Panc1 (cell line): ENCODE data around the gene MET. TPM values are rescaled to one million over a fixed set of nuclear protein-coding genes. Genes with fewer than 3 reads are reported as not detected.
"Not testable (repeated sequence)": the region's sequence is repeated elsewhere in the genome, so short reads cannot be mapped to it uniquely, and the experiment has no call there.

Experiments
- ATAC-seq: fragments of 200-7000 bp; cut with Tn5 transposase; 2 replicates; pipeline ENCODE4 v1.9.1; 2020; ENCODE audit warnings: mild to moderate bottlenecking, moderate library complexity
- BruUV-seq: library from RNA; stranded (reverse); fragments of 400-500 nt; replicated peaks from 2 replicates; lab custom pipeline; 2021; lab: Mats Ljungman, UMichigan
- CTCF ChIA-PET: fragments of 300-600 bp; sonication (Branson Sonifier 250); formaldehyde crosslinking; loops from one replicate; lab custom pipeline; 2022; ENCODE audit warnings: antibody characterized with exemption; lab: Charles Lee
- POLR2A ChIA-PET: fragments of 300-600 bp; sonication (Branson Sonifier 250); formaldehyde crosslinking; loops from one replicate; lab custom pipeline; 2022; ENCODE audit warnings: antibody characterized with exemption; lab: Charles Lee
- DNase-seq: peaks from one replicate; pipeline ENCODE4 v3.0.0-alpha.2; 2010; ENCODE audit warnings: low read depth, low spot score
- H3K27ac ChIP-seq: 2 replicates; pipeline ENCODE4 v1.5.1; 2011; ENCODE audit warnings: mild to moderate bottlenecking, low read length, inconsistent platforms
- H3K27me3 ChIP-seq: fragments of 200-500 bp; sonication (Bioruptor generic); 2 replicates; pipeline ENCODE4 v1.6.0; 2014; ENCODE audit warnings: low read length, inconsistent platforms; ENCODE audit not compliant: control insufficient read depth, insufficient read depth
- H3K36me3 ChIP-seq: fragments of 200-500 bp; sonication (Bioruptor generic); 2 replicates; pipeline ENCODE4 v1.5.1; 2014; ENCODE audit warnings: inconsistent platforms, mild to moderate bottlenecking, low read length, moderate library complexity; ENCODE audit not compliant: control insufficient read depth, insufficient read depth
- H3K4me1 ChIP-seq: 2 replicates; pipeline ENCODE4 v1.5.1; 2011; ENCODE audit warnings: inconsistent platforms, mild to moderate bottlenecking, low read length, moderate library complexity; ENCODE audit not compliant: control insufficient read depth, insufficient read depth
- H3K4me3 ChIP-seq, 2 experiments: 2 replicates each; pipeline ENCODE4 v1.5.1; 2011 to 2012; ENCODE audit warnings: low read depth in 2 of 2, low read length in 2 of 2, mild to moderate bottlenecking in 2 of 2, inconsistent platforms in 1 of 2, moderate library complexity in 1 of 2
- H3K9me3 ChIP-seq: fragments of 200-500 bp; sonication (Bioruptor generic); 2 replicates; pipeline ENCODE4 v1.5.1; 2014; ENCODE audit warnings: low read depth, mild to moderate bottlenecking, inconsistent platforms, low read length, moderate library complexity; ENCODE audit not compliant: control insufficient read depth, insufficient read depth
- SIN3A ChIP-seq: IDR thresholded peaks from 2 replicates; pipeline ENCODE4 v1.6.1; 2012; ENCODE audit warnings: low read depth, mild to moderate bottlenecking, low read length, moderate library complexity, borderline replicate concordance; ENCODE audit not compliant: insufficient read depth
- TCF7L2 ChIP-seq: IDR thresholded peaks from 2 replicates; pipeline ENCODE4 v1.6.1; 2011; ENCODE audit warnings: mild to moderate bottlenecking, low read depth, low read length, inconsistent platforms
- in situ Hi-C: cut with HindIII; loops from 2 replicates; pipeline ENCODE4 v1.10.0; 2016; ENCODE audit warnings: low sequenced_read_pairs, low pct_unique_long_range_greater_than_20kb
- intact Hi-C: fragments of 100-400 bp; cut with micrococcal nuclease; formaldehyde crosslinking; loops from one replicate; pipeline ENCODE4 v1.10.0; 2022; ENCODE audit not compliant: unreplicated experiment
- total RNA-seq: library from RNA; stranded (reverse); gene quantifications from one replicate; pipeline ENCODE4 v1.2.1, GENCODE V29; 2021; ENCODE audit not compliant: unreplicated experiment
- TF ChIP-seq, protein P1 (sequence below), 2 experiments: IDR thresholded peaks; 2 replicates each; pipeline ENCODE4 v1.6.1; 2011 to 2012; ENCODE audit warnings: low read depth in 2 of 2, control low read depth in 1 of 2, low read length in 1 of 2, mild to moderate bottlenecking in 1 of 2, moderate library complexity in 1 of 2; ENCODE audit not compliant: insufficient read depth in 1 of 2

MET gene
- total RNA-seq, 1 experiment from 2014 or later, result 103 TPM

- H3K4me3 ChIP-seq, result no peak overlapping the region
- POLR2A ChIA-PET, result no interaction called here
- CTCF ChIA-PET, result no interaction called here
These were observed 70.6 kb downstream of the MET start for GRCh38 chr7:116742641-116743040.

GRCh38 chr7:116743835-116744234 lies 71.8 kb downstream of the MET start:
- CTCF ChIA-PET, H3K36me3 ChIP-seq, H3K4me3 ChIP-seq, ATAC-seq, H3K27me3 ChIP-seq, BruUV-seq, POLR2A ChIA-PET, DNase-seq, H3K4me1 ChIP-seq, intact Hi-C loops, H3K9me3 ChIP-seq, in situ Hi-C loops, H3K27ac ChIP-seq: not testable (repeated sequence)

More at GRCh38 chr7:116742641-116743040, 70.6 kb downstream of the MET start:
- Histone ChIP-seq H3K4me1 (no peaks in the 10 kb centered on the region; the same call in 1 of the 2 replicates), H3K27ac (no peak overlapping the region), H3K36me3 (peaks cover 7% of the 10 kb centered on the region; the same call in 1 of the 2 replicates), H3K9me3 (no peaks in the 10 kb centered on the region), H3K27me3 (no peaks in the 10 kb centered on the region)
- TF ChIP-seq SIN3A (no peak), TCF7L2 (no peak)
- TF ChIP-seq, protein P1, sequence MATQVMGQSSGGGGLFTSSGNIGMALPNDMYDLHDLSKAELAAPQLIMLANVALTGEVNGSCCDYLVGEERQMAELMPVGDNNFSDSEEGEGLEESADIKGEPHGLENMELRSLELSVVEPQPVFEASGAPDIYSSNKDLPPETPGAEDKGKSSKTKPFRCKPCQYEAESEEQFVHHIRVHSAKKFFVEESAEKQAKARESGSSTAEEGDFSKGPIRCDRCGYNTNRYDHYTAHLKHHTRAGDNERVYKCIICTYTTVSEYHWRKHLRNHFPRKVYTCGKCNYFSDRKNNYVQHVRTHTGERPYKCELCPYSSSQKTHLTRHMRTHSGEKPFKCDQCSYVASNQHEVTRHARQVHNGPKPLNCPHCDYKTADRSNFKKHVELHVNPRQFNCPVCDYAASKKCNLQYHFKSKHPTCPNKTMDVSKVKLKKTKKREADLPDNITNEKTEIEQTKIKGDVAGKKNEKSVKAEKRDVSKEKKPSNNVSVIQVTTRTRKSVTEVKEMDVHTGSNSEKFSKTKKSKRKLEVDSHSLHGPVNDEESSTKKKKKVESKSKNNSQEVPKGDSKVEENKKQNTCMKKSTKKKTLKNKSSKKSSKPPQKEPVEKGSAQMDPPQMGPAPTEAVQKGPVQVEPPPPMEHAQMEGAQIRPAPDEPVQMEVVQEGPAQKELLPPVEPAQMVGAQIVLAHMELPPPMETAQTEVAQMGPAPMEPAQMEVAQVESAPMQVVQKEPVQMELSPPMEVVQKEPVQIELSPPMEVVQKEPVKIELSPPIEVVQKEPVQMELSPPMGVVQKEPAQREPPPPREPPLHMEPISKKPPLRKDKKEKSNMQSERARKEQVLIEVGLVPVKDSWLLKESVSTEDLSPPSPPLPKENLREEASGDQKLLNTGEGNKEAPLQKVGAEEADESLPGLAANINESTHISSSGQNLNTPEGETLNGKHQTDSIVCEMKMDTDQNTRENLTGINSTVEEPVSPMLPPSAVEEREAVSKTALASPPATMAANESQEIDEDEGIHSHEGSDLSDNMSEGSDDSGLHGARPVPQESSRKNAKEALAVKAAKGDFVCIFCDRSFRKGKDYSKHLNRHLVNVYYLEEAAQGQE (IDR thresholded peaks at IDR 0.05; ENCODE audit: insufficient read depth in 1 of 2, low read depth in 2 of 2, low read length in 1 of 2), result no peak
- DNase-seq (no peak), ATAC-seq (no peak)
- no TSS peak for BruUV-seq
- intact Hi-C loops, result no loop called here
- in situ Hi-C loops, result no loop called here

GRCh38 chr7:116746388-116746787 lies 74.4 kb downstream of the MET start:
- POLR2A ChIA-PET, intact Hi-C loops, CTCF ChIA-PET: not testable (repeated sequence)

DNA sequence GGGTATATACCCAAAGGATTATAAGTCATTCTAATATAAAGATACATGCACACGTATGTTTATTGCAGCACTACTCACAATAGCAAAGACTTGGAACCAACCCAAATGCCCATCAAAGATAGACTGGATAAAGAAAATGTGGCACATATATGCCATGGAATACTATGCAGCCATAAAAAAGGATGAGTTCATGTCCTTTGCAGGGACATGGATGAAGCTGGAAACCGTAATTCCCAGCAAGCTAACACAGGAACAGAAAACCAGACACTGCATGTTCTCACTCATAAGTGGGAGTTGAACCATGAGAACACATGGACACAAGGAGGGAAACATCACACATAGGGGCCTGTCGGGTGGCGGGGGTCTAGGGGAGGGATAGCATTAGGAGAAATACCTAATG lies 79.1 kb downstream of the MET start:
- not testable (repeated sequence) for H3K9me3 ChIP-seq

More at GRCh38 chr7:116746388-116746787, 74.4 kb downstream of the MET start:
- H3K4me1 ChIP-seq, DNase-seq, H3K27me3 ChIP-seq, ATAC-seq, in situ Hi-C loops, H3K27ac ChIP-seq, H3K9me3 ChIP-seq, BruUV-seq, H3K36me3 ChIP-seq, H3K4me3 ChIP-seq: not testable (repeated sequence)

More for the DNA sequence above, 79.1 kb downstream of the MET start:
- POLR2A ChIA-PET, H3K36me3 ChIP-seq, DNase-seq, in situ Hi-C loops, H3K27ac ChIP-seq, CTCF ChIA-PET, BruUV-seq, H3K27me3 ChIP-seq, H3K4me1 ChIP-seq, H3K4me3 ChIP-seq, ATAC-seq, intact Hi-C loops: not testable (repeated sequence)
